Measurements from ENCODE around the gene INPPL1.

DNA sequence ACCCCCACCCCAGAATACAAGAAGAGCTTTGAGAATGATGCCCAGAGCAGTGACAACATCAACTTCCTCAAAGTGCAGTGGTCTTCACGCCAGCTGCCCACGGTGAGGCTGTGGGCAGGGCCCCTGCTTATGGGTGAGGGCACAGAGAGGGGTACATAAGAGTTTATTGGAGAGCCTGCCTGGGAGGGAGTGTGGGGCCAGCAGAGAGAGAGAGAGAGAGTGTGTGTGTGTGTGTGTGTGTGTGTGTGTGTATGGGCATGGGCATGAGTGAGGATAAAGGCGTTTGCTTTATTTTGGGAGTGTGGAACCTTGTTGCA, 9.9 kb downstream of the INPPL1 start:
- TF ChIP-seq, protein P1, sequence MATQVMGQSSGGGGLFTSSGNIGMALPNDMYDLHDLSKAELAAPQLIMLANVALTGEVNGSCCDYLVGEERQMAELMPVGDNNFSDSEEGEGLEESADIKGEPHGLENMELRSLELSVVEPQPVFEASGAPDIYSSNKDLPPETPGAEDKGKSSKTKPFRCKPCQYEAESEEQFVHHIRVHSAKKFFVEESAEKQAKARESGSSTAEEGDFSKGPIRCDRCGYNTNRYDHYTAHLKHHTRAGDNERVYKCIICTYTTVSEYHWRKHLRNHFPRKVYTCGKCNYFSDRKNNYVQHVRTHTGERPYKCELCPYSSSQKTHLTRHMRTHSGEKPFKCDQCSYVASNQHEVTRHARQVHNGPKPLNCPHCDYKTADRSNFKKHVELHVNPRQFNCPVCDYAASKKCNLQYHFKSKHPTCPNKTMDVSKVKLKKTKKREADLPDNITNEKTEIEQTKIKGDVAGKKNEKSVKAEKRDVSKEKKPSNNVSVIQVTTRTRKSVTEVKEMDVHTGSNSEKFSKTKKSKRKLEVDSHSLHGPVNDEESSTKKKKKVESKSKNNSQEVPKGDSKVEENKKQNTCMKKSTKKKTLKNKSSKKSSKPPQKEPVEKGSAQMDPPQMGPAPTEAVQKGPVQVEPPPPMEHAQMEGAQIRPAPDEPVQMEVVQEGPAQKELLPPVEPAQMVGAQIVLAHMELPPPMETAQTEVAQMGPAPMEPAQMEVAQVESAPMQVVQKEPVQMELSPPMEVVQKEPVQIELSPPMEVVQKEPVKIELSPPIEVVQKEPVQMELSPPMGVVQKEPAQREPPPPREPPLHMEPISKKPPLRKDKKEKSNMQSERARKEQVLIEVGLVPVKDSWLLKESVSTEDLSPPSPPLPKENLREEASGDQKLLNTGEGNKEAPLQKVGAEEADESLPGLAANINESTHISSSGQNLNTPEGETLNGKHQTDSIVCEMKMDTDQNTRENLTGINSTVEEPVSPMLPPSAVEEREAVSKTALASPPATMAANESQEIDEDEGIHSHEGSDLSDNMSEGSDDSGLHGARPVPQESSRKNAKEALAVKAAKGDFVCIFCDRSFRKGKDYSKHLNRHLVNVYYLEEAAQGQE (IDR thresholded peaks at IDR 0.05; ENCODE audit: insufficient read depth in 1 of 2, low read depth in 2 of 2, low read length in 2 of 2): no peak
- TF ChIP-seq POLR2AphosphoS5 (IDR thresholded peaks at IDR 0.05; ENCODE audit: low read depth, low read length) (no peak), FOXP2 (optimal IDR thresholded peaks at IDR 0.05; ENCODE audit: borderline replicate concordance, extremely low read depth, extremely low read length, insufficient read depth) (no peak)
